DND-41 (cell line): ENCODE data around the gene INTS3.

ENCODE experiments used
- ATAC-seq: fragments of 200-7000 bp; cut with Tn5 transposase; 3 replicates; pipeline ENCODE4 v1.9.1; 2021; ENCODE audit warnings: low read depth; ENCODE audit not compliant: insufficient read depth
- DNase-seq: peaks from one replicate; pipeline ENCODE4 v3.0.0-alpha.2; 2020
- H2AFZ ChIP-seq: 2 replicates; pipeline ENCODE4 v1.6.0; 2012; ENCODE audit warnings: low read depth, low read length
- H3K27ac ChIP-seq: 2 replicates; pipeline ENCODE4 v1.5.1; 2012; ENCODE audit warnings: low read length, inconsistent platforms
- H3K27me3 ChIP-seq: fragments of 200-600 bp; sonication (generic); 2 replicates; pipeline ENCODE4 v1.6.0; 2012; ENCODE audit warnings: low read length, mild to moderate bottlenecking, inconsistent platforms; ENCODE audit not compliant: insufficient read depth, poor library complexity
- H3K36me3 ChIP-seq: 2 replicates; pipeline ENCODE4 v1.5.1; 2012; ENCODE audit warnings: low read length, inconsistent platforms; ENCODE audit not compliant: insufficient read depth
- H3K4me1 ChIP-seq: 2 replicates; pipeline ENCODE4 v1.5.1; 2012; ENCODE audit warnings: mild to moderate bottlenecking, low read length; ENCODE audit not compliant: insufficient read depth
- H3K4me2 ChIP-seq: 2 replicates; pipeline ENCODE4 v1.6.0; 2012; ENCODE audit warnings: mild to moderate bottlenecking, moderate library complexity, low read length, inconsistent platforms; ENCODE audit not compliant: insufficient read depth
- H3K4me3 ChIP-seq, 2 experiments: fragments of 200-600 bp in 1 of 2; shearing (Covaris generic) in 1 of 2; 2 replicates each; pipeline ENCODE4 v1.5.1; 2012 to 2016; ENCODE audit warnings: inconsistent platforms in 2 of 2, low read length in 2 of 2, mild to moderate bottlenecking in 2 of 2, low read depth in 1 of 2, moderate library complexity in 1 of 2
- H3K79me2 ChIP-seq: 2 replicates; pipeline ENCODE4 v1.6.0; 2012; ENCODE audit warnings: low read length, inconsistent platforms; ENCODE audit not compliant: insufficient read depth
- H3K9ac ChIP-seq: 2 replicates; pipeline ENCODE4 v1.6.0; 2012; ENCODE audit warnings: low read depth, mild to moderate bottlenecking, inconsistent platforms, low read length, moderate library complexity
- H3K9me3 ChIP-seq: 2 replicates; pipeline ENCODE4 v1.5.1; 2012; ENCODE audit warnings: low read length, moderate library complexity, mild to moderate bottlenecking, inconsistent platforms; ENCODE audit not compliant: insufficient read depth, severe bottlenecking
- H4K20me1 ChIP-seq: 2 replicates; pipeline ENCODE4 v1.6.0; 2012; ENCODE audit warnings: low read length; ENCODE audit not compliant: insufficient read depth
- CTCF ChIP-seq: IDR thresholded peaks from 2 replicates; pipeline ENCODE4 v1.5.1; 2012; ENCODE audit warnings: borderline replicate concordance, low read length, moderate library complexity, mild to moderate bottlenecking; ENCODE audit not compliant: poor library complexity, severe bottlenecking; ENCODE audit errors: extremely low read depth
- EZH2 ChIP-seq: IDR thresholded peaks from 3 replicates; pipeline ENCODE4 v1.6.1; 2012; ENCODE audit warnings: borderline replicate concordance, low read depth, mild to moderate bottlenecking, moderate library complexity, low read length, inconsistent platforms; ENCODE audit not compliant: severe bottlenecking

Gene INTS3

DNA sequence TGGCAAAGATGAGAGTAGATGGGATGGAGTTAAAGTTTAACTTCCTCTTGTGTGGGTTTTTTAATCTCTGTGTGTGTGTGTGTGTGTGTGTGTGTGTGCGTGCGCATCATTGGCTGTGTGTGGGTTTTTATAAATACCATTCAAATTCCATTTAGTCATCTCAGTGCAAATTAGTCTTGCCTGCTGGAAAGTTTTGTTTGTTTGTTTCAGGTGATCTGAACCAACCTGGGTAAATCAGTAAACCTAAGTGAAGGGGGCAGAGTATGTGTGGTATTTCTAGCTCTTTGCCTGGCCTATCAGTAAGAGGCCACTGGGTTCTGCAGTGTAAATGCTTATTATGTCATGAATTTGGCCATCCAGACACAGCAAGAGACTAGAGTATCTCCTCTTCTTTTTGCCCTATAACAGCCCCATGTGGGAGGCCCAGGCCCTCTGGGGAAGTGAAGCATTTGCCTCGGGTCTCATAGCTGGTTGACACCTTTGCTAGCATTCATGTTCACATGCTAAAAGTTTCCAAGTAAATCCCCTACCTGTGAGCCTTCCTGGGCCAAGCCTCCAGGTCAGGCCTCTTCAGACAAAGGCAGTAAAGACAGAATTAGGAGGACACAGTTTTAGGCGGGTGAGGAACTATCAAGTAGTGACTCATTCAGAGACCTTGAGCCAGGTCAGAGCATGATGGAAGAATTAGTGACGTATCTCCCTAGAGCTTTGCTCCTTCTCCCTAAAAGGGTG, 14.7 kb downstream of the INTS3 start:
- H3K9me3 ChIP-seq: no peaks in the 10 kb centered on the region
- no peak overlapping the region for H3K4me3 ChIP-seq
- peaks cover 73% of the 10 kb centered on the region for H3K36me3 ChIP-seq
- no peaks in the 10 kb centered on the region for H3K27me3 ChIP-seq
- no peak for DNase-seq
- H4K20me1 ChIP-seq: no peaks in the 10 kb centered on the region
- TF ChIP-seq EZH2: no peak
- TF ChIP-seq CTCF: no peak
- H3K9ac ChIP-seq: no peak overlapping the region
- H3K4me1 ChIP-seq: no peaks in the 10 kb centered on the region
- no peak for ATAC-seq
- no peak overlapping the region for H3K27ac ChIP-seq
- no peak overlapping the region for H3K4me2 ChIP-seq
- peaks cover 3% of the 10 kb centered on the region; the same call in 1 of the 2 replicates for H3K79me2 ChIP-seq
- no peak overlapping the region for H2AFZ ChIP-seq

- no peaks in the 10 kb centered on the region for H3K27me3 ChIP-seq
- H4K20me1 ChIP-seq: no peaks in the 10 kb centered on the region
- H3K4me1 ChIP-seq: no peaks in the 10 kb centered on the region
- DNase-seq: no peak
- H3K4me3 ChIP-seq: no peak overlapping the region
- ATAC-seq: no peak
- H3K27ac ChIP-seq: no peak overlapping the region
- TF ChIP-seq CTCF (no peak), EZH2 (no peak)
- no peak overlapping the region for H3K9ac ChIP-seq
- peaks cover 3% of the 10 kb centered on the region; the same call in 1 of the 2 replicates for H3K79me2 ChIP-seq
- no peak overlapping the region for H3K4me2 ChIP-seq
- peaks cover 97% of the 10 kb centered on the region for H3K36me3 ChIP-seq
- H3K9me3 ChIP-seq: no peaks in the 10 kb centered on the region
- no peak overlapping the region for H2AFZ ChIP-seq
Observed at GRCh38 chr1:153745417-153745816, 17.6 kb downstream of the INTS3 start.

GRCh38 chr1:153746174-153746573, 18.3 kb downstream of the INTS3 start:
- H2AFZ ChIP-seq: no peak overlapping the region
- H3K79me2 ChIP-seq: peaks cover 3% of the 10 kb centered on the region; the same call in 1 of the 2 replicates
- DNase-seq (no peak), ATAC-seq (no peak)
- H4K20me1 ChIP-seq: no peaks in the 10 kb centered on the region
- H3K4me1 ChIP-seq: no peaks in the 10 kb centered on the region
- no peaks in the 10 kb centered on the region for H3K9me3 ChIP-seq
- H3K27ac ChIP-seq: no peak overlapping the region
- no peak overlapping the region for H3K9ac ChIP-seq
- H3K4me2 ChIP-seq: no peak overlapping the region
- no peak for TF ChIP-seq EZH2
- no peak for TF ChIP-seq CTCF
- no peak overlapping the region for H3K4me3 ChIP-seq
- peaks cover 97% of the 10 kb centered on the region for H3K36me3 ChIP-seq
- no peaks in the 10 kb centered on the region for H3K27me3 ChIP-seq

GRCh38 chr1:153748903-153749302, 21.1 kb downstream of the INTS3 start:
- Histone ChIP-seq H3K4me3 (no peak overlapping the region), H3K9ac (no peak overlapping the region), H2AFZ (no peak overlapping the region), H3K9me3 (no peaks in the 10 kb centered on the region), H3K27ac (no peak overlapping the region), H3K79me2 (peaks cover 3% of the 10 kb centered on the region; the same call in 1 of the 2 replicates), H3K4me1 (no peaks in the 10 kb centered on the region), H3K27me3 (no peaks in the 10 kb centered on the region), H4K20me1 (no peaks in the 10 kb centered on the region), H3K4me2 (no peak overlapping the region), H3K36me3 (peaks cover 94% of the 10 kb centered on the region)
- DNase-seq (no peak), ATAC-seq (peak; percentile 10; the same call in 1 of the 3 replicates)
- TF ChIP-seq EZH2: no peak
- TF ChIP-seq CTCF: no peak
